GM19099 (cell line): ENCODE data around the gene PRDM16.

Source experiments
- POLR2A ChIP-seq: IDR thresholded peaks from 3 replicates; pipeline ENCODE4 v1.6.1; 2011; ENCODE audit warnings: low read depth; ENCODE audit not compliant: insufficient read length; ENCODE audit errors: extremely low read depth

The PRDM16 gene

GRCh38 chr1:3353876-3354275 is 284.9 kb downstream of the PRDM16 start:
- TF ChIP-seq POLR2A: no peak

DNA sequence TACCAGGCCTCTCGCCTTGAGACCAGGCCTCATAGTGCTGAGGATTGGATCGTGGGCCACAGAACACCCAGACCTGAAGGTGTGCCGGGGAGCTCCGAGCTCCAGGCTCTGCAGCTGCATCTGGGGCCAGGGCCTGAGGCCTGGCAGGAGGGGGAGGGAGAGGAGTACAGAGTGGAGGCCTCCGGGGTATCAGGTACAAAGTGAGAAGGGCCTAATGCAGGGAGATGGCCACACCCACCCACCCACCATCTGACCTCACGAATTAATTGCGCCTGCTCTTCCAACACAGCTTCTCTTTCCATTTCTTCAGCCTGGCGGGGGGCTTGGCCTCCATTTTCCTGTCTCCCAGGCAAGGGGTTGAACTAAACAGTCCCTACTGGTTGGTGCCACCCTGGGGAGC is 286.1 kb downstream of the PRDM16 start:
- no peak for TF ChIP-seq POLR2A

DNA sequence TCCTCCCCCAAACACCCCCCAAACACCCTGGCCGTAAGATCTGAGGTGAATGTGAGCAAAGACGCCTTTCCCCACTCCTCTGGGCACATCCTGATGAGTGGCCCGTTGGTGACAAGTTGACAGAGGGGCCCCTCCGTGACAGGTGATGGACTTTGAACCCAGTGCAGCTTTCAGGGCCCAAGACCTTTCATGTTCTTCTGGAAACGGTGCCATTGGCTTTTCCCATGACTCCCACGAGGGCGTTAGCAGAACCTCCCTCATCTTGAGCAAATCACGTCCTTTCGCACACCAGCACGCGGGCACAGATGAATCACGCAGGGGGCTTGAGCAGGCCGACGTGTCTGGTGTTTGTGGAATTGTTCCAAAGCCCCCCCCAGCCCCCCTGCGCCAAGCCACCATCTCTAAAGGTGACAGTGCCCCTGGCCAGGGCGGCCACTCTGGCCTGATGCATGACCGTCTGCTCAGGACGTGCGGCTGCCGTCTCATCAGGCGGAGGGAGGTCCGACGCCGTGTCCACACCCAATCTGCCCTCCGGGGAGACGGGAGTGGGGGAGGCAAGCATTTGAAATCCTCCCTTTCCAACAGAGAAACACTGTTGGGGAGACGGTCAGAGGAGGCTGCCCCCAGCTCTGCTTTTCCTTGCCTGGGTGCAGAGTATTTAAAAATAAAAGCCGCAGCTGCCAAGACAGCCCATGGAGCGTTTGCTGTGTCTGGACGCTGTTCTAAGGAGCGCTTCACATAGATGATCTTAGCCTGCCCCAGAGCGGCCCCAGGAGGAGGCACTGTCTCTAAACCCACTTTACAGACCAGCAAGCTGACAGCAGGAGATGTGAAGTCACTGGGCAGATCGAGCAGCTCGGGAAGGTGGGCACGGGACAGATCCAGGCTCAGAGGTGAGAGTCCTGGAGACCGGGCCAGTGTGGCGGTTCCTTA is 287.2 kb downstream of the PRDM16 start:
- no peak for TF ChIP-seq POLR2A

DNA sequence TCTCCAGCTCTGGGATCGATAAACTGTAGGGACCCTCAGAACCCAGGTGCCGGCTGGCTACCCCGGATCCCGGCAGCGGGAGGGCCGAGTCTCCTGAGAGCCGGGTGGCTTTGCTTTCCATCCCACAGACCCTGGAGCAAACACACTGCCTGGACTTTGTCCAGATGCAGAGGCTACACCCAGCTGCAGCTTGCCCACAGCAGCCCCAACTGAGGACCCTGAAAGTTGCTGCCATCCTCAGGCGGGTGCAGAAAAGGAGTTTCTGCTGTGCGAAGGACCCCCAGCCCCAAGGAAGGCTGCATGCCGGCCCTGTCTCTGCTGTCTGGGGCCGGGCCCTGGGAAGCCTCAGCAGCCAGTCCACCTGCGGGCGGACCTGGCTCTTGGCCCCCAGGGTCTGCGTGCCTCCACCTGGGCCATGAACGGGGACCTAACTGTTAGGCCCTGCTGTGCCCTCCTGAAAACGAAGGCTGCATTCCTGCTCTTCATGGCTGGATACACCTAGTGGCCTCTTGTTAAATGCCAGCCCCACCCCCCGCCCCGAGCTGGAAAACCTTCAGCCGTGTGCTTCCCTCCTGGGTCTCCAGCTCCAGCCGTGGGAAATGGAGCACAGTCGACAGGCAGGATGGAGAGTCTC is 287.9 kb downstream of the PRDM16 start:
- no peak for TF ChIP-seq POLR2A

DNA sequence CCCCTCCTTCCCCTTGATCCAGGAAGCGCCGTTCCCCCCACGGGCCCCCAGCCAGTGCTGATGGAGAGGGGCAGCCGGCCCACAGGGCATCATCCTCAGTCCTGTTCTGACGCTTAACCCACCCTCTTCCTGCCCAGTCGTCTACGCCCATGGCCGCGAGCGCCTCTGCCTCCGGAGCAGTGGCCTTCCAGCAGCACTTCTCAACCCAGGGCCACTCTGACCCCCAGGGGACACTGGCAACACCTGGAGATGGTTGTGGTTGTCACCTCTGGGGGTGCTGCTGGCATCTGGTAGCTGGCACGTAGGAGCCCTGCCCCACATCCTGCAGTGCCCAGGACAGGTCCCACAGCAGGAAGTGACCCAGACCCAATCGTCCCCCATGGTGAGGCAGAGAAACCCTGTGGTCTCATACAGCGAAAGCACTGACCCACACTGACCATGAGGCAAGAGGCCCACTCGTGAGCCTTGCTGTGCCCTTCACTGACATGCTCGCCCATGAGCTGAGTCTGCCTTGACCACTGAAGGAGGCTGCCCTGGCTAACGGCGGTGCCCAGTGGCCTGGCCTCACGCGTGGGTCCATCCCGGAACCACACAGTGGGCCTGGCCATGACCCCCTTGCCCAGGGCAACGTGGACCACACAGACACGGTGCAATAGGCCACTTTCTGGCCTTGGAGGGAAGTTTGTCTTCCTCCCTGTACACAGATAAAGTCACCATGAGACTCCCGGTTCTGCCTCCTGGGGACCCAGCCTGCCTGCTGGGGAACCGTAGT is 288.7 kb downstream of the PRDM16 start:
- no peak for TF ChIP-seq POLR2A

GRCh38 chr1:3359351-3359750 is 290.3 kb downstream of the PRDM16 start:
- TF ChIP-seq POLR2A: no peak

DNA sequence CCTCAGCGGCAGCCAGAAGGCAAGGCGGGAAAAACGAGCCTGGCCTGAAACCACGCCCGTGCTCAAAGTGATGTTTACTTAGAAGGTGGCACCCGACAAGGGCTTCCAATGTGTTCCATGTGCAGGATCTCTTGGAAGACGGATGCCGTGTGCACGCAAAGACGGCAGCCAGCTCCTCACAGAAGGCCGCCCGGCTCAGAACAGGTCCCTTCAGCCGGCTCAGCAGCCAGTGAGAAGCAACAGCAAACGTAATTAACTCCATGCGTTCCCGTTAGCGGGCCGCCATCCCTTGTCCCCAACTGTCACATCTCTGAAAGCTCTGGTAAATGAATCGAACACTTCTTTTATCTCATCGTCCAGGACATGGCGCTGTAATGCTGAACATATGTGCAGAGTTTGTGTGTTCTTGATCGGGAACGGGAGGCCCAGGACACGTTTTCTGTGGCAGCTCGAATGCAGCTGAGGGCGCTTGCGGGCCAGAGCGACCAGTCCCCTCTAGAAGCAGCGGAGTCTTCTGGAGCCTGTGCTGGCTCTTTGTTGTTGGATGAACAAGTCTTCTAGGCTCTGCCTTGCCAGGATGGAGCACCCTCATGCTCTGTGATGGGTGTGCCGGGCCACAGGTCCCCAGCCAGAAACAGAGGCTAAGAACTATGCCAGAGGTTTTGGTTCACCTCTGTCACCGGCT is 290.9 kb downstream of the PRDM16 start:
- TF ChIP-seq POLR2A: no peak

GRCh38 chr1:3360646-3361257 is 291.7 kb downstream of the PRDM16 start:
- TF ChIP-seq POLR2A: no peak

DNA sequence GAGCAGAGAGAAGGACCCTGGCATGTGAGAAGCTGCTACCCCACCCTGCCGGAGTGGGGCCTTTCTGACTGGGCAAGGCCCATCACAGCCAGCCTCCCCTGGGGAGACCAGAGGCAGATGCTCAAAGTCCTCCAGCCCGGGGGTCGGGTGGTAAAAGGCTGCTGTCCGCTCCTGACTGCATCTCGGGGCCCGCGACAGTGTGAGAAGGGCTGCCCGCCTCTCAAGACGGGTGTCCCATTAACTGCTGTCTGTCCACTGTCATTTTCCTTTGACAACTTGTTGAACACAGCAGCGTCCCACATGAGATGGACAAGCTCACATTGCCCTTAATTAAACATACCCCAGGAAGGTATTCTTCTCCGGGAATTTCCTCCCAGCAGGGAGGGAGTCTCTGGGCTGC is 294.0 kb downstream of the PRDM16 start:
- TF ChIP-seq POLR2A: no peak

DNA sequence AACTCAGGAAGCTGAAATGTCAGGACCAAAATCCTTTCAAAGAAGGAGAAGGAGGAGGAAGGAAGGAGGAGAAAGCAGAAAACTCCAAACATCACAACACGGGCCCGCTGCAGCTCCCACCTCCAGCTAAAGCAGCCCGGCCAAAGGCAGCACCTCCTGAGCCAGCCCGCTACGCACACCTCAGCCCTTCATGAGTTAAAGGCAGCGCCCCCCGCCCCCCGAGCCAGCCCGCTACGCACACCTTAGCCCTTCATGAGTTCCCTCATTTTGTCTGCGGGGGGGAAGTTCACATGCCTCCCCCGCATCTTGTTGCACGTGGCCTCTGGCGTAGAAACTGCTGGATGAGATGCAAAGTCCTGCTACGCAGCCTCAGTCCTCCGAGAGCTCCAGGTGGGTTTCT is 294.8 kb downstream of the PRDM16 start:
- TF ChIP-seq POLR2A: no peak

GRCh38 chr1:3364551-3364950 is 295.5 kb downstream of the PRDM16 start:
- TF ChIP-seq POLR2A: no peak

DNA sequence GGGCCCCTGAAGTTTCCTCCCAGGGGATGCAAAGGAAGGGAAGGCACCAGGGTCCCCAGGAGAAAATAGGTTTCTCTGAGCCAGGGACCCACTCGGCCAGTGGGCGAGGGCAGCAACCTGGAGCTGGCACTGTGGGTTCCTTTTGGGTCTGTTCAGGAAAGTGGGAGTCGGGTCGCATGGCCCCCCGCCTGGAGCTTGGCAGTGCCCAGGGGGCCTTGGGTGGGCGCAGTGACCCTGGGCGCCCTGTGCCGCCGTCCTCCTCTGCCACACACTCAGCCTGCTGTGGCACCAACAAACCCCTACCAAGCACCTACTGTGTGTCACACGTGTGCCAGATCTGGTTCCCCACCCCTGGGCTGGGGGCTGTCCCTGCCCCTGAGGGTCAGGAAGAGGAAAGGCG is 296.0 kb downstream of the PRDM16 start:
- TF ChIP-seq POLR2A: no peak

DNA sequence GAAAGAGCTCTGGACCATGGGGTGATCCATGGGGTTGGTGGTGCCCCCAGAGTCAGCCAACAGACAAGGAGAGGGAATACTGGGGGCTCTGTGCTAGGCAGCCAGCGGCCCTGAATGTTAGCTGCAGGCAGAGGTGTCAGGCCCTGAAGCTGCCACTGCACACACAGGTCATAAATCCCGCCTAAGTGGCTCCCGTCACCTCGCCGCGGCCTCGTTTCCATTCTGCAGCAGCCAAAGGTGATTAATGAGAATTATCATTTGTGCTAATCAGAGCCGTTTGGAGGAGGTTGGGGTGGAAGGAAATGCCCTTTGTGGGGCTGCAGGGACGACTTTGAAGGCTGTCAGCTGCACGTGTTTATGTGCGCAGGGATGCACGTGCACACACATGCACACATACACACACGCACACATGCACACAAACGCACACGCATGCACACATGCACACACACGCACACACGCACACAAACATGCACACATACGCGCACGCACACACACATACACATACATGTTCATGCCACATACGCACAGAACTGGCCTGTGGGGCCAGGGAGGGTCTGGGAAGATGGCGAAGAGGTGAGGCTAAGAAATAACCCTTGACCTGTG is 296.6 kb downstream of the PRDM16 start:
- TF ChIP-seq POLR2A: no peak
